Breast epithelium (tissue), 3 donors: ENCODE data around the gene BEAN1.

Experiments used
- CTCF ChIP-seq, 3 donors: fragments of 450-650 bp; IDR thresholded peaks; one replicate each; pipeline ENCODE4 v1.5.1; 2016 to 2017; ENCODE audit warnings: antibody characterized with exemption in 3 of 3, mild to moderate bottlenecking in 3 of 3, moderate library complexity in 3 of 3
- POLR2A ChIP-seq: fragments of 450-650 bp; IDR thresholded peaks from one replicate; pipeline ENCODE4 v1.6.1; 2016; ENCODE audit warnings: antibody characterized with exemption, mild to moderate bottlenecking, moderate library complexity

- TF ChIP-seq POLR2A, result no peak
- TF ChIP-seq CTCF (IDR thresholded peaks at IDR 0.05), result no peak
Observed at GRCh38 chr16:66402166-66402565, 24.9 kb upstream of the BEAN1 start.
